NOMO-1 treated with dmso at 0.1 percent for 144 hours (cell line): ENCODE measurements around the gene PSMF1.

Experiments used
- DNase-seq: peaks from one replicate; lab custom pipeline; 2025; ENCODE audit not compliant: unreplicated experiment; lab: John Stamatoyannopoulos, UW

The PSMF1 gene

DNA sequence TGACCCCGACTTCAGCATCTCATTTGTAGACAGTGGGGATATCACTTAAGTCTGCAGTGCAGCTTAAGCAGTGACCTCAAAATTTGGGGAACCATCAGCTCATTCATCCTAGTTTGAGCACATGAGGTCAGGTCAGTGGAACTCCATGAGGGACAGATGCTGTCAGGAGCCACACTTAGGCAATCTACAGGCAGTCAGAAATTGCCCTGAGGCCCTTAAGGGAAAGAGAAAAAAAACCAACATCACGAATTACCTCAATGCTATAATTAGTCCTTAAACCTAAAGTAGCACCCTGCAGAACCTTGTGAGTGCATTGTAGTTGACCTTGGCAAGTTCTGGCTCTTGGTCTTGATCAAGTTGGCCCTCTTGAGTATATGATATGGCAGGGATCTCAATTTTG lies 45.3 kb downstream of the PSMF1 start:
- DNase-seq = no peak

DNA sequence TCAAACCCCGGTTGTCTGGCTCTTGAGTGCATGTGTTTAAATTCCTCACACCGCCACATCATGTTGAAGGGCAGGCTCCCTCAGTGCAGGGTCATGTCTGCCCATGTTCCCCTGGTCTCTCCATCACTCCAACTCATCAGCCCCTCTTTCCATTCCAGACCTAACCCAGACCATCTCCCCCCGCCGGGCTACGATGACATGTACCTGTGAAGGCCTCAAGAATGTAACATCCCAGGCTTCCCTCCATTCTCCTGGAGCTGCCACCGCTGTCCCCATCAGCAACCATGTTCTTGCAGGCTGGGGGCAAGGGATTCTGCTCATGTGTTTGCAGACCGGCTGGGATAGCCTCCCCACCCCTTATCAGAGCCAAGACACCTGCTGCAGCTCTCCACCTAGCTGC lies 46.5 kb downstream of the PSMF1 start:
- no peak for DNase-seq

DNA sequence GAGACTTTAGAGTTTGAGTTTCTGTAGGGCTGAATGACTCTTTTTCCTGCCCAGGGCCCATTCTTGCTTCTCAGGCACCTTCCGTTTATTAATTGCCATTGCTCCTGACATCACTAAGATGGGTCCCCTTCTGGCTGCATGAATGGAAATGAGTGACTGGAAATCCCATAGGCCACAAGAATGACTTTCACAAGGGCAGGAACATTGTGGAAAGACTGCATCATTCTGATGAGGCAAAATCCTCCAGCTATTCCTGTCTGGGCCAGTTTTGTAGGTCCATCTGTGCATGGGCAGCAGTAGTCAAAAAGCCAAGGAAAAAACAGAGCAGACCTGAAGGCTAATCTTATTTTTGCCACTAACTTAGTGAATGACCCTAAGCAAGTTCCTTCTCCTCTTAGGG lies 47.1 kb downstream of the PSMF1 start:
- DNase-seq = no peak

DNA sequence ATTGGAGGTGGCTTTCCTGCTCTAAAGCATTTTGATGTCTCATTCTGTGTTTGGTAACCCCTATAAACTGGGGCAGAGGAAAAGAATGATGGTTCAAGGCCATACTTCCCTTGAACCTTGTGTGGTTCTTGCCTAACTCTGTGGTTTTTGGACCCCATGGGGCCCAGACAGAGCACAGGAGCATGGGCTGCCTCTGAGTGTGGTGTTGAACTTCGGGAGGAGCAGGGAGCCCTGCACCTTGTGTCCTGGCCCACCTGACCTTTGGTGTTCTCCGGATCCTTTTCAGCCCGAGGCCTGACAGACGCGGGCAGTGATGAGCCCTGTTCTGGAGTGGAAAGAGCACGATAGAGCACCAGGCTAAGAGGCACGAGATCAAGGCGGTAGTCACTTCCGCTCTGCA lies 47.5 kb downstream of the PSMF1 start:
- DNase-seq = no peak

DNA sequence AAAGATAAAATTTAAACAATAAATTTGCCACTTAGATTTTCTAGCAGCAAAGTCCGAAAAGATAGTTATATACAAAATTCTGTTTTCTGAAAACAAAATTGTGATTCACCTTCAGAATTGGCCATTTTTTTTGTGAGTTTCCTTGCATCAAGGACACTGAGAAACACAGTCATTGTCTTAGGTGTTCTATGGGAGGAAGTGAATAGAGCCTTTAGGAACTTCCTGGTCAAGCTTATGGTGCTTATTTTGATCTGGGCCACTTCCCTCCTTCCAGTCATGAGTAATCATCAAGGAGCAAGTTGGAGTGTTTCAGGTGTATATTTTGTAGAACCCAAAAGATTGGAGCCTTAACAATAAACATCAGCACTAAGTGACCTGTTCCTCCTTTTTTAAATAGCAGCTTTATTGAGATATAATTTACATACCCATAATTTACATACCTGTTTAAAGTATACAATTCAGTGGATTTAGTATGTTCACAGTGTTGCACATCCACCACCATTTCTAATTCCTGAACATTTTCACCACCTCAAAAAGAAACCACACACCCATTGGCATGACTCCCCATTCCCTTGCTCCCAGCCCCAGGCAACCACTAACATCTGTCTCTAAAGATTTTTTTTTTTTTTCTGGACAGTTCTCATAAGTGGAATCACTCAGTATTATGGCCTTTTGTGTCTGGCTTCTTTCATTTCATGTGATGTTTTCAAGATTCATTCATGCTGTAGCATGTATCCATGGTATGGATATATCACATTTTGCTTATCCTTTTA lies 48.7 kb downstream of the PSMF1 start:
- DNase-seq = no peak

DNA sequence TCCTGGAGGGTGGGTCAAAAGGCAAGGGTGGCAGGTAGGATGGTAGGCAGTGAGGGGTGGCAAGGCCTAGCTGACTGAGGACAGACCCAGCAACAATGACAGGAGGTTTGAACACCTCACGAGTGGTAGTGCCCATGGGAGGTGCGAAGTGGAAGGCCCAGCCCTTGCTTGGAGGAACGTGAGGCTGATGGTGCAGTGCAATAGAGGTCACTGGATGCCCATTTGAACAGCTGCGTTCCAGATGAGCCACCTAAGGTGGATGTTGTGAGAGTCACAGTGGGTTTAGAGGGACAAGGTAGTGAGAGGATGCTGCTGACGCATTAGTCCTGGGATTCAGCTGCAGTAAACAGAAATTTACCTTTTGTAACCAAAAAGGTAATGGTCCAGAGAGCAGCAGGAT lies 50.8 kb downstream of the PSMF1 start:
- no peak for DNase-seq

DNA sequence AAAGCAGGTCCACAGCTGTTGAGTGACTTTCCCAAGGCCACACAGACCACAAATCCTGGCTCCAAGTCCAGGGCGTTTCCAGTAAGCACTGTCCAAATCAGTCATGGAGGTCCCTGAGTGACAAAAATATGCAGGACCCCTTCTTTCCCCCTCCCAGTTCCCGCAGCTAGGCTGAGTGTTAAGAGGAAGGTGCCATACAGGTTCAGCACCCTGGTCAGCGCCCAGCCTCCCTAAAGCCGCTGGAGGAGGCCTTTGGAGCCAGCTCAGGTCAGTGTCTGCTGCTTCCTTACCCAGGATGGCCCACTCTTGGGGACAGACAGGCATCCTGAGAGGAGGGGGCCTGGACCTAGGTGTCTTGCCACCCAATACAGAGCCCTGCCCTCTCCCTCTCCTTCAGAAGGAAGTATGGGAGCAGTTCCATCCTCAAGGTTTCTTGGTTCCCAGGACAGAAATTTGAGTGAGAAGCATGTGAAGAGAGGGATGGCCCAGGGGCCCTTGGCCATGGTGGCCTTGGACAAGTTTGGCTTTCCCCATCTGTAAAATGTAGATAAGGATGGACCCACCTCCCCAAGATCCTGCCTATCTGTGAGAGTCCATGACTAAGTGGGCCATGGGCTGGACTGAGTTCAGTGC lies 53.2 kb downstream of the PSMF1 start:
- no peak for DNase-seq

DNA sequence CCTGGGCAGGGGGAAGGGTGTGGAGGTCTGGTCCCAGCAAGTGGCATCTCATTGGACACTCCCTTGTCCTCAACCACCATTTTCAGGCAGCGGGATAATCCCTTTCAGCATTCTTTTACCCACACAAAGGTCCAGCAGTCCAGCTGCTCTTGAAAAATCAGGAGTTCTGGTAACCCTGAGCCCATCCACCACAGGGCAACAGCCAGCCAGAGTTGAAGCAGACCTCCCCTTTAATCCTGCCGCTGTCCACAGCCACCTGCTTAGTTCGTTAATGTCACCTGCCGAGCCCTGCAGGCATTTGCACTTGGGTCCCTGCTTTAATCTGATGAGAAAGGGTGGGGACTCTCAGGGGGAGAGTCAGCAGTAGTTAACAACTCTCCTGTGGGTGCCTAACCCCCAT lies 55.3 kb downstream of the PSMF1 start:
- no peak for DNase-seq

DNA sequence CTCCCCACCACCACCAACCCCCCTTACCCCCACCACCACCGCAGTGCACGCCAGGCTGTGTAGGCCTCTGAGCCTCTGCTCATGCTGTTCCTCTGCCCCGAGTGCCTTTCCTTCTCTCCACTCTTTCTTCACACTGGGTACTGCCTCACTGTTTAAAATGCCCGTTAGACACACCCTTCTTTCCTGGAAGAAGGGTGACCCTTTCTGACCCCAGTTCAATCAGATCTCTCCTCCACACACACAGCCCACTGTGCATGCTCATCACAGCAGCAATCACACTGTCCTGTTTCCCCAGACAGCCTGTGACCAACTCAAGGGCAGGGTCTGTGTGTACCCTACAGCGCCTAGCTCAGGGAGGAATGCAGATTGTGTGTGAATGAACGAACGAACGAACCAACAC lies 56.4 kb downstream of the PSMF1 start:
- no peak for DNase-seq

DNA sequence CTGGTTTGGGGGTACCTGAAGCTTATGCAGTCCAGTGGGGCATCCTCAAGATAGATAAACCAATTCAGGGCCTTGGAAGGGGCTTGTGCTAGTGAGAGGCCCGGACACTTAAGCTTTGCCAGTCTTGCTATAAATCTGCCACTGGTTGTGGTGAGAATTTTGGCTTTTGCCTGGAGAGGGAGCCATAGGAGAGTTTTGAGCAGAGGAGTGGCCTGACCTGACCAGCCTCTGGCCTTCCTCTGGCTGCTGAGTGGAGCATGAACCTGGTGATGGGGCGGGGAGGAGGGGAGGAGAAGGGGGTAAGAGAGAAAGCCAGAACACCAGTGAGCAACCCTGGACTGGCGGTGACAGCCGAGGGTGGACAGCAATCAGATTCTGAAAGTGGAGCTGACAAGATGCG lies 59.3 kb downstream of the PSMF1 start:
- no peak for DNase-seq

DNA sequence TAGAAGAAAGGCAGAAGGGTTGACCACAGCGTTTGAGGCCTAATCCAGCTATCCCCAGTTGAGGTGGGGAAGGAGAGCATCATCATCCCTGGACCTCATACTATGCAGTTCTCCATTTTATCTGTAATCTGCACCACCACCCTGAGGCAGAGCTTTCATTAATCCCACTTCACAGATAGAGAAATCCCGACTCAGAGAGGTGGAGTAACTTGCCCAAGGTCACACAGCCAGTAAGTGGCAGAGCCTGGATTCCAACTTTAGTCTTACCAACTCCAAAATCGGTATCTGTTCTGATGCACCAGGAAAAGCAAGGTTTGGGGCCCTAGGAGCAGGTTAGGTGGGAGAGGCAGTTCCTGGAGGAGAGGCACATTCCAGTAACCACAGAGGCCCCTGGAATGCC lies 59.7 kb downstream of the PSMF1 start:
- no peak for DNase-seq

DNA sequence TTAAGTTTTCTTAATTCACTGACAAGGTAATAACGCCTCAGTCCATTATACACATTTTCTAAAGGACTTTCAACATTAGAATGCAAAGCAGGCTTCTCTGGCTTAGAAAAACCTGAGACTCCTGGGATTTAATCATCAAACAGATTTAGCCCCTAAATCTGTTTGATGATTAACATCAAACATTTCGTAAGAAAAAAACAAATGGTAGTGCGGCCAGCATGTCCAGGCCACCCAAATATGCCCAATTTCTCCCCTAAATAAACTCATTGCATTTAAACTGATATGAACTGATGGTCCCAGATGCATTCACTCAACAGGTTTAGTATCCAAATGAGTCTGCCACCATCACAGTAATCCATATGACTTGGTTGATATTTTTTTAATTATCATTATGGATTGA lies 60.2 kb downstream of the PSMF1 start:
- DNase-seq = no peak

DNA sequence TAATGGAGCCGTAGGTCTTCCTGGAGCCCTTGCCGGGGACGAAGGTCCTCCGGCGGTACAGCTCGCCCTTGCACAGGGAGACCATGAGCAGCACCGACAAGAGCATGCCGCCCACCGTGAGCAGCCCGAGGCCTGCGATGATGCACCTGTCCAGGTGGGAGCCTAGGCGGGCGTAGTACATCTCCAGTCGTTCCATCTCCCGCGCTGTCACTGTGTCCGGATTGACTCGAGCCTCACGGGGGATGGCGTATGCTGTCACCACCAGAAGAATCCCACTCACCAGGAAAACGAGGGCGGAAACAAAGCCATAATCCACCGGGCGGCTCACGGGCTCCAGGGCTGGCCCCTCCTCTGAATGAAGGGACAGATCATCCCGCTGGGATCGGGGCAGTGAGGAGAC lies 62.5 kb downstream of the PSMF1 start:
- no peak for DNase-seq

DNA sequence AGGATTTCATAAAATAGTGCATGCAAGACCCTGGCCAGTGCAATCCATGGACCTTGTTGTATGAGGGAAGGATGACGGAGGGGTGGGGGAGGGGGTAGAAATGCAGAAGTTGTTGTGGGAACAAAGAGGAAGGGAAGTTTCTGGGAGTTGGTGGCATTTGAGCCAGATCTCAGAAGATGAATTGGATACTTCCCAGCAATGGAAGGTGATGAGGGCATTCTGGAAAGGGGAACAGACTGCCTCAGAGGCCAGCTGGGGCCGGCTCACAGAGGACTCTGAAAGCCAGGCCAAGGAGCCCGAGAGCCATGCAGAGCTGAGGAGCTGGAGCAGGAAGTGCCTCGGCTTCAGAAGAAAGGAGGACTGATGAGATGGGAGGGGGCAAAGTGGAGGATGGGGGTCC lies 63.7 kb downstream of the PSMF1 start:
- DNase-seq = no peak

DNA sequence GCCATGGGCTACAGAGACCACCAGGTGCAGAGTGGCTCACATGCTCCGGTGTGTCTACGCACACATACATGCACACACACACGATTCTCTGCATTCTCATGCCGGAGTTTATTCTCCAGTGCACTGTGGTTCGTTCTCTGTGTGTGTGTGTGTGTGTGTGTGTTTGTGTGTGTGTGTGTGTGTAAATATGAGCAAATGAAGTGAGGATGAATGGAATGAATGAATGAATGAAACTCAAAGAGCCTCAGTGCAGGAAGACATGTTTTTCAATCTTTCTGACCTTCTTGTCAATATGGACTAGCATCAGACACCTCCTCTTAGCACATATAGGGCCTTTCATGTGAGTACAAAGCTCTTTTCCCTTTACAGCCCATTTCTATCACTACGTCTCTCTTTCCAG lies 64.8 kb downstream of the PSMF1 start:
- no peak for DNase-seq

DNA sequence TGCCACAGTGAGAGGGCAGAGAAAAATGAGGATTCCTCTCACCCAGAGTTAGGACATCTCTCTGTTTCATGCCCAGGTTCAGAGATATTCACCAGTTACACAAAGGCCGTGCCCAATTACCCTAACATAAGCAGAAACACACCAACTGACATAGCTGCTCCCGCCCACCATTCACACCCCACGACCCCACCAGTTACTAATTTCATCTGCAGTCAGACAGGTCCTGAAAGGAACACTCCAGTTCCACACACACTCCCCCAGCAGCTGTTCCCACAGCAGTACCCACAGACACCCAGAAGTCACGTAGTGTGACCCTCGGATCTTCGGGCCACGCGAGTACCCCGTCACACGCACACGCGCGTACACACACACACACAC lies 65.8 kb downstream of the PSMF1 start:
- DNase-seq = no peak

DNA sequence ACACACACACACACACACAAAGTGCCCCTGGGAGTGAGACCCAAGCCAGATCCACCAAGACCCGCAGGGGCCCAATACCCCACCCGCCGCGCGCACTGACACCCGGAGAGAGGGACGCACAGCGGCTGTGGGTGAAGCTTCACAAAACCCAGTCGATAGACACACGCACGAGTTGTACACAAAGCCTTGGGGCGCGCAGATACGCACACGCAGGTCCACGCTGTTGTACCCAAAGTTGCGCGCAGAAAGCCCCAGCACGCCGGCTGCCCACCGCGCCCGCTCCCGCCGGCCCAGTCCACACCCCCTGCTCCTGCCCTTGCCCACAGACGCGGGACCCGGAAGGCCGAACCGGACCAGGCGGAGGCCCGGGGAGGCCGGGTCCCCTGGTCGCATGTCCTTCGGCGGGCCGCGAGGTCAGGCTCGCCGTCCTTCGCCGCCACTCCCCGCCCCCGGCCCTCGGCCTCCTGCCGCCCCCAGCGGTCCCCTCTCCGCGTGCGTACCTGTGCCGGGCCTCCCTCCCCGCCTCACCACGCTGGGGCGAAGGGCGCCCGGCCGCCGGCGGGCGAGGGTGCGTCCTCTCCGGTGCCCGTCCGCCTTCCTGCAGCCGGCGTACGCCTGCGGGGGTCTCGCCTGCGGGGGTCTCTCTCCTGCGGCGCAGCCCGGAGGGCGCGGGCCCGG lies 66.4 kb downstream of the PSMF1 start, which contains the start of gene TMEM74B:
TMEM74B (minus strand) TSS at position 344 of the 678 bp plus-strand sequence. CDS start 1,180 bp downstream, outside the sequence.
- no peak for DNase-seq

DNA sequence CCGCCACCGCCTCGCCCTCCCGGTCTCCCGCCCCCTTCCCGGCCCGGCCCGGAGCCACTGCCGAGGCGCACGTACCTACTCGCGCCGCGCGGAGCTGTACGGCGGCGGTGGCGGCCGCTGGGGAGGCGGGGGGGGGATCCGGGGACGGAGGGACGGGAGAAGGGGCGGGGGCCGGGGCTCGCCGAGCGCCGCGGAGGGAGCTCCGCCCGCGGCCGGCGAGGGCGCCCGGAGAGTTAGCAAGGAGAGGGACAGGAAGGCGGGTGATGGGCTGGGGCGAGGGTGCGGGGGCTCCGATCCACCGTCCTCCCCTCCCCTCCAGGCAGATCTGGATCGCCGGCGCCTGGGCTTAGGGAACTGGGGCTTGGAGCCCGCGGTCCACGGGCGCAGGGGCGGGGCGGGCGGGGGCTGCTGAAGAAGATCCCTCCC lies 66.9 kb downstream of the PSMF1 start:
- DNase-seq = no peak

DNA sequence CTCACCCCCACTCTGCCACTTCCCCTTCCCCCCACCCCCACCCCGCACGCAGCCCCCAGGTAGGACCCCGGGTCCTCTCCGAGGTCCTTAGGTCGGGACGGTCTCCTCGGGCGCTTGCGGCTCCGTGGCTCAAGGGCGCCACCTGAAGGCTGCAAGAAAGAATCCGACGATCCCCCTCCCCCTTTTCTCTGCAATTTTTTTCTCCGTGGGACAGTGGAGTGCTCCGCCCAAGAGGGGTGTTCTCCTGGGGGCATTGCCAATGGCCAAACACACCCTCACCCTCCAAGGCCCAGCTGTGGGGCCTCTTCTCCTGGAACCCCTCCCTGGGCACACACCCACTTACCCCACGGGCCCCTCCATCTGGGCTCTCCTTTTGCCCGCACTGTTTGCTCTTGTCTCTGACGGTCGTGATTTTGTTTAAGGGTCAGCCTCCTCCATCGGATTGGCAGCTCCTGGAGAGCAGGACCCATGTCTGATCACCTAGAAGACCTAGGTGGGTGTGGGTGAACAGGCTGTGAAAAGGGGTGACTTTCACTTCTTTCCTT lies 67.5 kb downstream of the PSMF1 start:
- DNase-seq = peak; percentile 3

DNA sequence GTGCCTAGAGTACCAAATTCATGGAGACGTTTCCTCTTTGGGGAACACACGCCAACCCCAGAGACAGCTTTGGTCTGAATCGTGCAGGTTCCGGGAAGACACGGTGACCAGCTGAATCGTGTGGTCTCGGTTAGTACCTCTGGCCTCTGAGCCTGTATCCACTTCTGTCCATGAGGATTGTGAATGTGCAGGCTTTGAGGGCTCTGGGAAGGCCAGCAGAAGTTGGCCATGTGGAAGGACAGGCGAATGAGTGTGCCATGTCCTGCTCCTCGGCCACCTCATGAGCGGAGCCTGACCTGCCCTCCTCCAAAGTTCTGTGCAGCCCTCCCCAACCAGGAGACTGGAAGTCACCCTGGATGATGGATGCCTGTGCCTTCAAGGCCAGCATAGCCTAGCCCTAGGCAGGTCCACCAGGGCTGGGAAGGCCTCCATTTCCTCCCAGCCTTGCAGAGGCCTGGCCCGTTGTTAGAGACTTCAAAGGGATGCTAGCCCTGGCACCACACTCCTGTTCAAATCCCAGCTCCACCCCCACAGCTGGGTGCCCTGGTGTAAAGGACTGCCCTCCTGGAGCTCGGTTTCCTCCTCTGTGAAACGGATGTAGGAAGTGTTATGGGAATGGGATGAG lies 68.1 kb downstream of the PSMF1 start:
- DNase-seq = no peak

DNA sequence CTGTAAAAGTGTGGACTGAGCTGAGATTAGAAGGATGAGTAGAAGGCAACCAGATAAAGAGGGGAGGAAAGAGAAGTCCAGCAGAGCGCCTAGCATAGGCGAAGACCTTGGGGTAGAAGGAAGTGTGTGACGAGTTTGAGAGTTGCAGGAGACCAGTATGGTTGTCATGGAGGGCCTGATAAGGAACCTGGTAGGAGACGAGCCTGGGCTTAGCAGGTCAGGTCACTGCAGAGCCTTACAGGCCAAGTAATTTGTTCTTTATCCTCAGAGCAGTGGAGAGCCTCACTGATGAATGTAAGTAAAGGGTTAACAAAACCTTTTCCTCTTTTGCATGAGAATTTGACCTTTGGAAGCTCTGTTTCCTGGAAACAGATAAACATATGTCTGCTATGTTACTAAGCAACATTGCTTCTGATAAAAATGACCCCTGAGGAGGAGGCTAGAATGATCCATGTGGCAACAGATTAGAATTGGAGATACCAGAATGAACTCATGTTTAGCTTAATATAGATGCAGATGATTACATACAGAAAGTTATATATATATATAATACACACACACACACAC lies 69.3 kb downstream of the PSMF1 start:
- no peak for DNase-seq
